ENCODE data around the gene NEUROD2.
"Not testable (repeated sequence)": the region's sequence is repeated elsewhere in the genome, so short reads cannot be mapped to it uniquely, and the experiment has no call there.

Gene NEUROD2

GRCh38 chr17:39595294-39595693 is 12.4 kb downstream of the NEUROD2 start:
- no peak overlapping the region for H3K4me3 ChIP-seq (ENCODE audit: low read depth, low read length)
- DNase-seq (ENCODE audit: low read depth): no peak

- DNase-seq (ENCODE audit: low read depth): no peak
- H3K4me3 ChIP-seq (ENCODE audit: low read depth, low read length): no peak overlapping the region
These were observed 14.3 kb downstream of the NEUROD2 start for GRCh38 chr17:39593371-39593770.

- no peak overlapping the region for H3K4me3 ChIP-seq (ENCODE audit: low read depth, low read length)
- peak; percentile 3 for DNase-seq (ENCODE audit: low read depth)
These were observed 15.5 kb downstream of the NEUROD2 start for GRCh38 chr17:39591958-39592954.

GRCh38 chr17:39590180-39590579 is 17.5 kb downstream of the NEUROD2 start:
- H3K4me3 ChIP-seq (ENCODE audit: low read depth, low read length); DNase-seq (ENCODE audit: low read depth): not testable (repeated sequence)

GRCh38 chr17:39582658-39583057 is 25.1 kb downstream of the NEUROD2 start:
- no peak overlapping the region for H3K4me3 ChIP-seq (ENCODE audit: low read depth, low read length)
- DNase-seq (ENCODE audit: low read depth): no peak

GRCh38 chr17:39581759-39582085 is 26.0 kb downstream of the NEUROD2 start:
- H3K4me3 ChIP-seq (ENCODE audit: low read depth, low read length): no peak overlapping the region
- no peak for DNase-seq (ENCODE audit: low read depth)

- DNase-seq (ENCODE audit: low read depth): no peak
- H3K4me3 ChIP-seq (ENCODE audit: low read depth, low read length): no peak overlapping the region
These were observed 26.5 kb downstream of the NEUROD2 start for GRCh38 chr17:39581071-39581758.

GRCh38 chr17:39580082-39580468 is 27.6 kb downstream of the NEUROD2 start:
- DNase-seq (ENCODE audit: low read depth): no peak
- H3K4me3 ChIP-seq (ENCODE audit: low read depth, low read length): no peak overlapping the region

- H3K4me3 ChIP-seq (ENCODE audit: low read depth, low read length): no peak overlapping the region
- no peak for DNase-seq (ENCODE audit: low read depth)
These were observed 28.2 kb downstream of the NEUROD2 start for GRCh38 chr17:39579318-39580081.

- no peak for DNase-seq (ENCODE audit: low read depth)
- H3K4me3 ChIP-seq (ENCODE audit: low read depth, low read length): no peak overlapping the region
These were observed 29.4 kb downstream of the NEUROD2 start for GRCh38 chr17:39578272-39578671.

GRCh38 chr17:39576187-39576586 is 31.5 kb downstream of the NEUROD2 start:
- no peak for DNase-seq (ENCODE audit: low read depth)

GRCh38 chr17:39573447-39574298 is 34.0 kb downstream of the NEUROD2 start:
- no peak for DNase-seq (ENCODE audit: low read depth)
- peak overlapping the region; percentile 60 for H3K4me3 ChIP-seq (ENCODE audit: low read depth, low read length)

More at GRCh38 chr17:39576187-39576586, 31.5 kb downstream of the NEUROD2 start:
- no peak overlapping the region for H3K4me3 ChIP-seq (ENCODE audit: low read depth, low read length)

GRCh38 chr17:39572121-39572520 is 35.6 kb downstream of the NEUROD2 start:
- H3K4me3 ChIP-seq (ENCODE audit: low read depth, low read length): no peak overlapping the region

GRCh38 chr17:39569126-39569525 is 38.6 kb downstream of the NEUROD2 start:
- no peak overlapping the region for H3K4me3 ChIP-seq (ENCODE audit: low read depth, low read length)
- no peak for DNase-seq (ENCODE audit: low read depth)

More at GRCh38 chr17:39572121-39572520, 35.6 kb downstream of the NEUROD2 start:
- DNase-seq (ENCODE audit: low read depth): no peak

- no peak for DNase-seq (ENCODE audit: low read depth)
- H3K4me3 ChIP-seq (ENCODE audit: low read depth, low read length): no peak overlapping the region
These were observed 39.0 kb downstream of the NEUROD2 start for GRCh38 chr17:39568702-39569101.

GRCh38 chr17:39566094-39566850 is 41.4 kb downstream of the NEUROD2 start:
- no peak overlapping the region for H3K4me3 ChIP-seq (ENCODE audit: low read depth, low read length)
- no peak for DNase-seq (ENCODE audit: low read depth)

- H3K4me3 ChIP-seq (ENCODE audit: low read depth, low read length): no peak overlapping the region
- DNase-seq (ENCODE audit: low read depth): no peak
These were observed 43.4 kb downstream of the NEUROD2 start for GRCh38 chr17:39564211-39564848.

GRCh38 chr17:39563476-39563875 is 44.2 kb downstream of the NEUROD2 start:
- DNase-seq (ENCODE audit: low read depth): no peak
- no peak overlapping the region for H3K4me3 ChIP-seq (ENCODE audit: low read depth, low read length)
